Measurements from ENCODE around the gene RAB7A. TPM values are rescaled to one million over a fixed set of nuclear protein-coding genes. Genes with fewer than 3 reads are reported as not detected.

Gene RAB7A
- total and polyA plus RNA-seq, 2 of the 8 experiments (the other 6 are each of a cell fraction or from before 2014, with no cell fraction given) = 179 to 195 TPM

GRCh38 chr3:128850544-128850943 lies 124.6 kb downstream of the RAB7A start:
- FAIRE-seq = no peak
- H3K56ac ChIP-seq (replicated peaks; ENCODE audit: insufficient read length, low read depth, low read length) = no peak overlapping the region
- CTCF ChIA-PET (ENCODE audit: partially characterized antibody) = interaction anchor here (0.8 kb wide), 1 partner anchor 233 kb away, joined by 3 read pairs; no protein-coding TSS in a partner anchor

More at GRCh38 chr3:128850544-128850943, 124.6 kb downstream of the RAB7A start:
- H4K8ac ChIP-seq (ENCODE audit: extremely low read depth, insufficient read depth, low read length) = no peak overlapping the region; the same call in 1 of the 2 replicates
- H3K18ac ChIP-seq (ENCODE audit: extremely low read depth, low read length) = no peak overlapping the region
- H4K91ac ChIP-seq (replicated peaks; ENCODE audit: insufficient read length, low read length) = no peak overlapping the region
- peaks cover 0 to 5% (median 4%) of the 10 kb centered on the region in 4 experiments; a peak in 3 of 7 replicates for H3K4me1 ChIP-seq (replicated peaks in 1 of 4; ENCODE audit: control insufficient read depth in 3 of 4, insufficient read depth in 4 of 4, low read length in 3 of 4)
- H2BK15ac ChIP-seq (ENCODE audit: low read length) = no peak overlapping the region
- peaks cover 20 to 35% of the 10 kb centered on the region in 2 experiments for H3K9me3 ChIP-seq (ENCODE audit: insufficient read depth in 2 of 2, low read depth in 1 of 2, low read length in 1 of 2)
- H3K23me2 ChIP-seq (ENCODE audit: low read depth, low read length) = no peaks in the 10 kb centered on the region; the same call in 1 of the 2 replicates
- no peak overlapping the region for H3K4ac ChIP-seq (replicated peaks; ENCODE audit: insufficient read length, low read depth, low read length)
- no peak overlapping the region for H3K14ac ChIP-seq (ENCODE audit: insufficient read length)
- no peaks in the 10 kb centered on the region for H3K79me1 ChIP-seq (ENCODE audit: low read depth, low read length)
- no peak overlapping the region for H2BK120ac ChIP-seq (replicated peaks; ENCODE audit: low read depth, low read length)
- 87% methylated on average over 9 of the region's 9 CpGs; no CpG with 5 or more reads in 1 of the 2 experiments for WGBS, 2 experiments (ENCODE audit: extremely low coverage in 1 of 2, insufficient coverage in 1 of 2, insufficient read length in 1 of 2, insufficient replicate concordance in 2 of 2, low coverage in 1 of 2, low lambda C conversion rate in 2 of 2, missing lambda C conversion rate in 1 of 2)
- no peak overlapping the region for H3K23ac ChIP-seq (ENCODE audit: insufficient read length)
- H3K27ac ChIP-seq (ENCODE audit: low read depth, low read length) = no peak overlapping the region
- H3K4me2 ChIP-seq (ENCODE audit: insufficient read depth in 1 of 2, low read depth in 2 of 2, low read length in 2 of 2) = no peak overlapping the region
- H3K27me3 ChIP-seq (replicated peaks in 1 of 4; ENCODE audit: control insufficient read depth in 3 of 4, extremely low read depth in 1 of 4, insufficient read depth in 3 of 4, low read length in 3 of 4) = no peaks in the 10 kb centered on the region
- DNase-seq (ENCODE audit: low read depth in 1 of 2, low spot score in 2 of 2) = no peak
- TF ChIP-seq SP4 (IDR thresholded peaks at IDR 0.05; ENCODE audit: low read length) (no peak), CBX8 (IDR thresholded peaks at IDR 0.05; ENCODE audit: borderline replicate concordance, low read depth, low read length) (no peak), RXRA (IDR thresholded peaks at IDR 0.05; ENCODE audit: insufficient read depth, low read depth, low read length) (no peak), E2F6 (IDR thresholded peaks at IDR 0.05) (no peak), ASH2L (IDR thresholded peaks at IDR 0.05; ENCODE audit: low read length) (no peak), ATF2 (IDR thresholded peaks at IDR 0.05; ENCODE audit: low read length) (no peak)
- H3K4me3 ChIP-seq (ENCODE audit: extremely low read depth in 1 of 4, insufficient read depth in 2 of 4, low read depth in 3 of 4, low read length in 4 of 4) = no peak overlapping the region
- no peak overlapping the region for H2AFZ ChIP-seq (ENCODE audit: low read length)
- H2BK5ac ChIP-seq (ENCODE audit: low read depth, low read length) = no peak overlapping the region
- H3K9ac ChIP-seq (replicated peaks in 1 of 4; ENCODE audit: extremely low read depth in 1 of 4, low read depth in 3 of 4, low read length in 3 of 4) = no peak overlapping the region
- no peak overlapping the region for H2BK20ac ChIP-seq (ENCODE audit: low read length)
- H2AK5ac ChIP-seq (ENCODE audit: low read depth, low read length) = no peak overlapping the region
- no peaks in the 10 kb centered on the region for H3K36me3 ChIP-seq (ENCODE audit: control insufficient read depth in 2 of 4, insufficient read depth in 4 of 4, low read length in 3 of 4)
- no peak overlapping the region for H4K5ac ChIP-seq (ENCODE audit: insufficient read length, low read depth, low read length)
- no peaks in the 10 kb centered on the region for H3K79me2 ChIP-seq (ENCODE audit: control insufficient read depth in 1 of 2, insufficient read depth in 2 of 2, low read length in 2 of 2)
- no peaks in the 10 kb centered on the region for H4K20me1 ChIP-seq (replicated peaks in 1 of 2; ENCODE audit: control insufficient read depth in 1 of 2, insufficient read depth in 2 of 2, low read length in 2 of 2)
- POLR2A ChIA-PET (ENCODE audit: partially characterized antibody) = no interaction called here
- H2BK12ac ChIP-seq (ENCODE audit: low read depth, low read length) = no peak overlapping the region

Data from H1 (cell line).